K562 (cell line): ENCODE results near the gene ASB18.

Source experiments
- NCOA4 ChIP-seq: fragments of 450-650 bp; IDR thresholded peaks from 2 replicates; pipeline ENCODE4 v1.6.1; 2018; ENCODE audit warnings: mild to moderate bottlenecking; ENCODE audit not compliant: partially characterized antibody
- NR3C1 ChIP-seq: sonication (generic); formaldehyde crosslinking; IDR thresholded peaks from 2 replicates; pipeline ENCODE4 v1.8.1; 2022; ENCODE audit warnings: missing genetic modification reagents
- U2AF1 ChIP-seq: fragments of 200-400 bp; formaldehyde crosslinking; optimal IDR thresholded peaks from 2 replicates; pipeline ENCODE3; 2017; ENCODE audit warnings: mild to moderate bottlenecking, low read depth, low read length, moderate library complexity
- TF ChIP-seq, protein P1 (sequence below): fragments of 450-650 bp; IDR thresholded peaks from 2 replicates; pipeline ENCODE4 v1.7.1; 2018; ENCODE audit warnings: mild to moderate bottlenecking, low read depth; ENCODE audit not compliant: partially characterized antibody

DNA sequence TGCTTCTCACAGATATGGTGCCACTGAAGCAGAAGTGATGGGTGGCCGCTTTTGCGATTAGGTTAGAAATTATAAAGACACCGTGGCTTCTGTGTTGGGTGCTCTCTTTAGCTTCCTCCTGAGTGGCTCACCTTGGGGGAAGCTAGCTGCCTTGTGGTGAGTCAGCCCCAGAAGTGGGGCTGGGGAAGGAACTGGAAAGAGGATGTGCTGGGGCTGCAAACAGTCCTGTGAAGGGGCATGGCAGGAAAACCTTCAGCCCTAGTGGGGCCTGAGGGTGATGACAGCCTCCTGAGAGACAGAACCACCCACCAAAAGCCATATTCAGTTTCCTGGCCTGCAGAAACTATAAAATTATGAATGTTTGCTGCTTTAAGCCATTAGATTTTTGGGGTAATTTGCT, 8.9 kb upstream of the ASB18 start:
- TF ChIP-seq NR3C1 (no peak), NCOA4 (no peak), U2AF1 (no peak)
- TF ChIP-seq, protein P1, sequence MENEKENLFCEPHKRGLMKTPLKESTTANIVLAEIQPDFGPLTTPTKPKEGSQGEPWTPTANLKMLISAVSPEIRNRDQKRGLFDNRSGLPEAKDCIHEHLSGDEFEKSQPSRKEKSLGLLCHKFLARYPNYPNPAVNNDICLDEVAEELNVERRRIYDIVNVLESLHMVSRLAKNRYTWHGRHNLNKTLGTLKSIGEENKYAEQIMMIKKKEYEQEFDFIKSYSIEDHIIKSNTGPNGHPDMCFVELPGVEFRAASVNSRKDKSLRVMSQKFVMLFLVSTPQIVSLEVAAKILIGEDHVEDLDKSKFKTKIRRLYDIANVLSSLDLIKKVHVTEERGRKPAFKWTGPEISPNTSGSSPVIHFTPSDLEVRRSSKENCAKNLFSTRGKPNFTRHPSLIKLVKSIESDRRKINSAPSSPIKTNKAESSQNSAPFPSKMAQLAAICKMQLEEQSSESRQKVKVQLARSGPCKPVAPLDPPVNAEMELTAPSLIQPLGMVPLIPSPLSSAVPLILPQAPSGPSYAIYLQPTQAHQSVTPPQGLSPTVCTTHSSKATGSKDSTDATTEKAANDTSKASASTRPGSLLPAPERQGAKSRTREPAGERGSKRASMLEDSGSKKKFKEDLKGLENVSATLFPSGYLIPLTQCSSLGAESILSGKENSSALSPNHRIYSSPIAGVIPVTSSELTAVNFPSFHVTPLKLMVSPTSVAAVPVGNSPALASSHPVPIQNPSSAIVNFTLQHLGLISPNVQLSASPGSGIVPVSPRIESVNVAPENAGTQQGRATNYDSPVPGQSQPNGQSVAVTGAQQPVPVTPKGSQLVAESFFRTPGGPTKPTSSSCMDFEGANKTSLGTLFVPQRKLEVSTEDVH, result no peak
